ENCODE data around the gene SCAMP1.

Gene SCAMP1

DNA sequence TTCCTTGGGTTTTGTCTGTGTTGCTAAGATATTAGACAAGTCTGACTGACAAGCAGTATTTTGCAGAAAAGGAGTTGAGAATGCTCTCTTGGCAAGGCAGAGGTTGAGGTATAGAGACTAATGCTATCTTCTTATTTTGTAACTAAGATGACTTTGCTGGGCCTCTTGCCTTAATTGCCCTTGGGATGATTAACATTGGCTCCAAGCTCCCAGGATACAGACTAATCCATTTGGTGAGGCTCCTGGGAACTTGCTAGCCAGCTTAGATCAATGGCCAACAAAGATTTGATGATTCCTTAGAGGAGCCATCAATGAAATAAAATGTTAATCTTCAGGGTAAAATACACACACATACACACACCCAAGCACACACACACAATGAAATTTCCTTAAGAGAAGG, 37.2 kb upstream of the SCAMP1 start:
- H3K27me3 ChIP-seq (ENCODE audit: insufficient read depth, low read length), result no peaks in the 10 kb centered on the region
- H4K91ac ChIP-seq (ENCODE audit: low read depth, low read length), result no peak overlapping the region
- H2BK12ac ChIP-seq (ENCODE audit: low read length), result no peak overlapping the region
- H3K79me2 ChIP-seq (ENCODE audit: control insufficient read depth, insufficient read depth, low read length, poor library complexity), result no peaks in the 10 kb centered on the region
- no peaks in the 10 kb centered on the region for H3K9me3 ChIP-seq (ENCODE audit: insufficient read depth, low read depth, low read length)
- H3K79me1 ChIP-seq (ENCODE audit: low read length), result no peaks in the 10 kb centered on the region
- H3K36me3 ChIP-seq (ENCODE audit: control insufficient read depth in 1 of 2, insufficient read depth in 2 of 2, low read length in 2 of 2), result no peaks in the 10 kb centered on the region
- H2BK120ac ChIP-seq (ENCODE audit: insufficient read depth, low read length, poor library complexity), result no peak overlapping the region
- H2AFZ ChIP-seq (ENCODE audit: insufficient read depth, low read length, poor library complexity), result no peak overlapping the region
- no peak overlapping the region for H3K18ac ChIP-seq (ENCODE audit: low read length)
- H4K12ac ChIP-seq (ENCODE audit: low read depth, low read length), result no peak overlapping the region
- H3K9ac ChIP-seq (ENCODE audit: low read length), result no peak overlapping the region
- no peak for DNase-seq
- no peak overlapping the region for H3K27ac ChIP-seq (ENCODE audit: low read depth, low read length)
- H4K8ac ChIP-seq (ENCODE audit: low read depth, low read length), result no peak overlapping the region
- H3K4me2 ChIP-seq (ENCODE audit: low read length), result no peak overlapping the region
- H3K4me1 ChIP-seq (ENCODE audit: control insufficient read depth in 1 of 2, insufficient read depth in 2 of 2, low read length in 2 of 2), result no peaks in the 10 kb centered on the region
- H2AK5ac ChIP-seq (ENCODE audit: low read length), result no peak overlapping the region
- H3K4ac ChIP-seq (ENCODE audit: low read depth, low read length), result no peak overlapping the region
- no peak overlapping the region for H3K23ac ChIP-seq (ENCODE audit: low read length)
- no peak overlapping the region for H3K4me3 ChIP-seq (ENCODE audit: low read depth, low read length)
- H3K14ac ChIP-seq (ENCODE audit: low read length), result no peak overlapping the region
- H2BK5ac ChIP-seq (ENCODE audit: low read depth, low read length, poor library complexity), result no peak overlapping the region

DNA sequence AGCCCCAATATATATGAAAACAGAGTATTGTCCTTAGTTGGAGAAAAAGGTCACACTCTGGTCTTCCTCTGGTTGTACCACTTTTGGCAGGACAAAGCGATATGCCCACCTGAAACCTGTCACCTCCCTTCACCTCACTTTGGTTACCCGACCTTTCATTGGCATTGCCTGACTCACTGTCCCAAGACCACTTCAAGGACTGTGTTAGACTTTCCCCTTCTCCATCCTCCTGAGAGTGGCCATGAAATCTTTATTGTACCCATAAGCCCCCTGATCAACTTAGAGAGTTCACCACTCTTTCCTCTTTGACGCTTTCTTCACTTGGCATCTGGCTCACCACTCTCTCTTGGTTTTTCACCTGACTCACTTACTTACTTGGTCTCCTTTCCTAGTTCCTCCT, 33.5 kb upstream of the SCAMP1 start:
- no peak overlapping the region for H2BK12ac ChIP-seq (ENCODE audit: low read length)
- H4K8ac ChIP-seq (ENCODE audit: low read depth, low read length), result no peak overlapping the region
- no peak overlapping the region for H2AFZ ChIP-seq (ENCODE audit: insufficient read depth, low read length, poor library complexity)
- H3K79me1 ChIP-seq (ENCODE audit: low read length), result no peaks in the 10 kb centered on the region
- no CpG with 5 or more reads among the region's 3 CpGs for WGBS (ENCODE audit: extremely low coverage, insufficient coverage, insufficient read length)
- H3K79me2 ChIP-seq (ENCODE audit: control insufficient read depth, insufficient read depth, low read length, poor library complexity), result no peaks in the 10 kb centered on the region
- no peak overlapping the region for H3K18ac ChIP-seq (ENCODE audit: low read length)
- no peak overlapping the region for H3K4me2 ChIP-seq (ENCODE audit: low read length)
- H4K91ac ChIP-seq (ENCODE audit: low read depth, low read length), result no peak overlapping the region
- H2BK120ac ChIP-seq (ENCODE audit: insufficient read depth, low read length, poor library complexity), result no peak overlapping the region
- H4K12ac ChIP-seq (ENCODE audit: low read depth, low read length), result no peak overlapping the region
- no peak overlapping the region for H3K4ac ChIP-seq (ENCODE audit: low read depth, low read length)
- H3K9me3 ChIP-seq (ENCODE audit: insufficient read depth, low read depth, low read length), result no peaks in the 10 kb centered on the region
- no peak overlapping the region for H3K9ac ChIP-seq (ENCODE audit: low read length)
- no peak overlapping the region for H3K14ac ChIP-seq (ENCODE audit: low read length)
- no peaks in the 10 kb centered on the region for H3K27me3 ChIP-seq (ENCODE audit: insufficient read depth, low read length)
- no peak overlapping the region for H3K4me3 ChIP-seq (ENCODE audit: low read depth, low read length)
- no peak overlapping the region for H3K23ac ChIP-seq (ENCODE audit: low read length)
- H3K36me3 ChIP-seq (ENCODE audit: control insufficient read depth in 1 of 2, insufficient read depth in 2 of 2, low read length in 2 of 2), result no peaks in the 10 kb centered on the region
- no peak for DNase-seq
- no peaks in the 10 kb centered on the region for H3K4me1 ChIP-seq (ENCODE audit: control insufficient read depth in 1 of 2, insufficient read depth in 2 of 2, low read length in 2 of 2)
- H2AK5ac ChIP-seq (ENCODE audit: low read length), result no peak overlapping the region
- no peak overlapping the region for H3K27ac ChIP-seq (ENCODE audit: low read depth, low read length)
- H2BK5ac ChIP-seq (ENCODE audit: low read depth, low read length, poor library complexity), result no peak overlapping the region

DNA sequence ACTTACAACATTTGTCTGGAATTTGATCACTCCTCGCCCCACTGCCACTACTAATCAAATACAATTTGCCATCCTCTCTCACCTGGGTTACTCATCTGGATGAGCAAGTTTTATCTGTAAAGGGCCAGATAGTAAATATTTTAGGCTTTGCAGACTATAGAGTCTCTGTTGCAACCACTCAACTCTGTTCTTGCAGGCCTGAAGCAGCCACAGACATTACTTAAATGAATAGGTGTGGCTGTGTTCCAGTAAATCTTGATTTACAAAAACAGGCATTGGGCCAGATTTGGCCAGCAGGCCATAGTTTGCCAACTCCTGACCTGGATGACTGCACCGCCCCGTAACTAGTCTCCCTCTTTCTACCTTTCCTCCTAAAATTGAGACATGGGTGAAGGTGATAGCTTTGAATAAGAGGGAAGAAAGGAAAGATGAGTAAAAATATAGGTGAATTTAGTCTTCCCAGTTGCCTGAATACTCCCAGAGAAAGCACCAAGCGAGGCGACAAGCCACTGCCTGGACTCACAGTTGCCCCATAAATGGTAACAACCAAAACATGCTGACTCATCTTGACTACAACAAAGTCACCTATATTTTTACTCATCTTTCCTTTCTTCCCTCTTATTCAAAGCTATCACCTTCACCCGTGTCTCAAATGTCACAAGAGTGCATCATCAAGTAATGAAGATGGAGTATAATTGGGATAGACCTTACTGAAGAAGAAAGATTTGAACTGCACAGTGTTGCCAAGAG, 32.5 kb upstream of the SCAMP1 start:
- Histone ChIP-seq H4K91ac (ENCODE audit: low read depth, low read length) (no peak overlapping the region), H2BK120ac (ENCODE audit: insufficient read depth, low read length, poor library complexity) (no peak overlapping the region), H3K79me1 (ENCODE audit: low read length) (no peaks in the 10 kb centered on the region), H4K8ac (ENCODE audit: low read depth, low read length) (no peak overlapping the region), H3K23ac (ENCODE audit: low read length) (no peak overlapping the region), H2BK5ac (ENCODE audit: low read depth, low read length, poor library complexity) (no peak overlapping the region), H3K9ac (ENCODE audit: low read length) (no peak overlapping the region), H3K9me3 (ENCODE audit: insufficient read depth, low read depth, low read length) (no peaks in the 10 kb centered on the region), H4K12ac (ENCODE audit: low read depth, low read length) (no peak overlapping the region), H3K27ac (ENCODE audit: low read depth, low read length) (no peak overlapping the region), H3K4me2 (ENCODE audit: low read length) (no peak overlapping the region), H2AK5ac (ENCODE audit: low read length) (no peak overlapping the region), H2BK12ac (ENCODE audit: low read length) (no peak overlapping the region), H3K27me3 (ENCODE audit: insufficient read depth, low read length) (no peaks in the 10 kb centered on the region), H3K79me2 (ENCODE audit: control insufficient read depth, insufficient read depth, low read length, poor library complexity) (no peaks in the 10 kb centered on the region), H3K4me1 (ENCODE audit: control insufficient read depth in 1 of 2, insufficient read depth in 2 of 2, low read length in 2 of 2) (no peaks in the 10 kb centered on the region), H3K36me3 (ENCODE audit: control insufficient read depth in 1 of 2, insufficient read depth in 2 of 2, low read length in 2 of 2) (no peaks in the 10 kb centered on the region), H3K4ac (ENCODE audit: low read depth, low read length) (no peak overlapping the region), H3K4me3 (ENCODE audit: low read depth, low read length) (no peak overlapping the region), H2AFZ (ENCODE audit: insufficient read depth, low read length, poor library complexity) (no peak overlapping the region), H3K14ac (ENCODE audit: low read length) (no peak overlapping the region), H3K18ac (ENCODE audit: low read length) (no peak overlapping the region)
- WGBS (ENCODE audit: extremely low coverage, insufficient coverage, insufficient read length), result no CpG with 5 or more reads among the region's 6 CpGs
- DNase-seq, result no peak

DNA sequence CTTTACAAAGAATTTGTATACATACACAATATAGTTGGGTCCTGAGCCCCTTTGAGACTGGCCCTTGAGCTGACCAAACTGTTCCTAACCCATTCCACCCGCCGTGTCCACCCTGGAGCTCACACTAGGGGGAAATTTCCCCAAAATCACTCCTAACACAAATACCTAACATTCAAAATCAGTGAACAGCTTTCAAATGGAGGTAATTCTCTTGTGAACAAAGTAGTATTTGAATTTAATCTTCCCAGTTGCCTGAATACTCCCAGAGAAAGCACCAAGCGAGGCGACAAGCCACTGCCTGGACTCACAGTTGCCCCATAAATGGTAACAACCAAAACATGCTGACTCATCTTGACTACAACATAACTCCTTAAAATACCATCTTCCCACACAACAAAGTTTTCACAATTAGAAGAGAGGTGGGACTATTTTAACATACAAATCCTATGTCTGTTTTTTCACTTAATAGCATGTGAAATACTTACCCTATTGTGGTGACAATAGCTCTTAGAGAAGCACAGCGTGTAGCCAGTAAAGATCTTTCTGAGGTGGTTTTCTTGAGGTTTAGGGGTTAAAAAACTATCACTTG, 31.7 kb upstream of the SCAMP1 start:
- H3K9ac ChIP-seq (ENCODE audit: low read length), result no peak overlapping the region
- no peak for DNase-seq
- WGBS (ENCODE audit: extremely low coverage, insufficient coverage, insufficient read length), result no CpG with 5 or more reads among the region's 5 CpGs

More for the DNA sequence above, 31.7 kb upstream of the SCAMP1 start:
- no peak overlapping the region for H3K4me3 ChIP-seq (ENCODE audit: low read depth, low read length)
- no peaks in the 10 kb centered on the region for H3K27me3 ChIP-seq (ENCODE audit: insufficient read depth, low read length)
- no peak overlapping the region for H3K4ac ChIP-seq (ENCODE audit: low read depth, low read length)
- H3K79me1 ChIP-seq (ENCODE audit: low read length), result no peaks in the 10 kb centered on the region
- no peak overlapping the region for H3K27ac ChIP-seq (ENCODE audit: low read depth, low read length)
- H3K4me1 ChIP-seq (ENCODE audit: control insufficient read depth in 1 of 2, insufficient read depth in 2 of 2, low read length in 2 of 2), result no peaks in the 10 kb centered on the region
- no peak overlapping the region for H2BK120ac ChIP-seq (ENCODE audit: insufficient read depth, low read length, poor library complexity)
- no peaks in the 10 kb centered on the region for H3K79me2 ChIP-seq (ENCODE audit: control insufficient read depth, insufficient read depth, low read length, poor library complexity)
- H4K12ac ChIP-seq (ENCODE audit: low read depth, low read length), result no peak overlapping the region
- H3K4me2 ChIP-seq (ENCODE audit: low read length), result no peak overlapping the region
- H2AFZ ChIP-seq (ENCODE audit: insufficient read depth, low read length, poor library complexity), result no peak overlapping the region
- H2BK12ac ChIP-seq (ENCODE audit: low read length), result no peak overlapping the region
- H2BK5ac ChIP-seq (ENCODE audit: low read depth, low read length, poor library complexity), result no peak overlapping the region
- H4K91ac ChIP-seq (ENCODE audit: low read depth, low read length), result no peak overlapping the region
- H2AK5ac ChIP-seq (ENCODE audit: low read length), result no peak overlapping the region
- no peaks in the 10 kb centered on the region for H3K9me3 ChIP-seq (ENCODE audit: insufficient read depth, low read depth, low read length)
- H3K36me3 ChIP-seq (ENCODE audit: control insufficient read depth in 1 of 2, insufficient read depth in 2 of 2, low read length in 2 of 2), result no peaks in the 10 kb centered on the region
- H4K8ac ChIP-seq (ENCODE audit: low read depth, low read length), result no peak overlapping the region
- H3K18ac ChIP-seq (ENCODE audit: low read length), result no peak overlapping the region
- H3K14ac ChIP-seq (ENCODE audit: low read length), result no peak overlapping the region
- no peak overlapping the region for H3K23ac ChIP-seq (ENCODE audit: low read length)

Measured in trophoblast cell (in vitro differentiated cells and primary cell).